ENCODE data around the gene NFS1. TPM values are rescaled to one million over a fixed set of nuclear protein-coding genes. Genes with fewer than 3 reads are reported as not detected.
A peak's percentile ranks its signal among the peaks of the same experiment; 100 is the strongest.
"Not testable (repeated sequence)": the region's sequence is repeated elsewhere in the genome, so short reads cannot be mapped to it uniquely, and the experiment has no call there.

The NFS1 gene
- polyA plus RNA-seq, 3 donors: 16.9 to 34.6 (median 17.6) TPM

- 48 to 81% (median 77%) methylated on average over 9 of the region's 9 CpGs for whole genome bisulfite sequencing, 3 donors
- H3K27ac ChIP-seq (ENCODE audit: low read depth, low read length): no peak overlapping the region
Observed at GRCh38 chr20:35697696-35698297, 1.4 kb downstream of the NFS1 start.

DNA sequence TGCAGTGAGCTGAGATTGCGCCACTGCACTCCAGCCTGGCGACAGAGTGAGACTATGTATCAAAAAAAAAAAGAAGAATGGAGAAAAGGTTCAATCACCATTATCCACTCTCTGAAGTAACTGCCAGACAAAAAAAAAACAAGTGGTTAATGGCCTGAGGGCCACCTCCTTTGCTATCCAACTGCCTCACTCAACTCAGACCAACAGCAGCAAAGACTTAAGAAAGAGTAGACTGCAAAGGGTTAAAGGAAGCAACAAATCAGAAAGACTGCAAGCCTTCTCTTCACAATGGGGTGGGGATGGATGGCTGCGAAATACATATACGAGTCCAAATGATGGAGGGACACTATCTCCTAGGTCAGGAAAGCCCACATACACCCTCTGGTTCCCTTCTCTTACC, 3.2 kb downstream of the NFS1 start:
- 80 to 83% (median 80%) methylated on average over 4 of the region's 4 CpGs for WGBS, 3 donors
- H3K27ac ChIP-seq (ENCODE audit: low read depth, low read length): no peak overlapping the region

DNA sequence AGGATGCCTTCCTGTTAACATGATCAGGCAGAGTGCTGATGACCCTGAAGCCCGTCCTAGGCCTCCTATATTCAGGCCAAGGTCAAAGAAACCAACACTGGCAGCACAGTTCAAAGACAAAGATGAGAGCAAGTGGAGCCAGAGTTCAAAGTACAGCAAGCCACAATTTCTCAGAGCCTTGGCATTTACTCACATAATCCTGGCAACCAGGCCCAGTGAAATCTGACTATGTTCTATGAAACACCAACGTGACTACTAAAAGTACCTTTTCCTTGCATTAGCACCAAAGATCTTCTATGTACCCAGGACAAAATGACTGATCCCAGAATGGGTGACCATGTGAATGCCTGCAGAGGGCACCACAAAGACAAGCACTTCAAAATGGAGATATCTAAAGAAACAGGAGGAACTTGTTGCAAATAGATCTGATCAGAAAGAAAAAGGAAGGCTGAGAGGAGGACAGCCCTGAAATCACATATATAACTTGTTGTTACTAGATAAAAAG, 3.9 kb downstream of the NFS1 start:
- 58 to 85% (median 85%) methylated on average over 2 of the region's 2 CpGs for WGBS, 3 donors
- no peak overlapping the region for H3K27ac ChIP-seq (ENCODE audit: low read depth, low read length)

- WGBS, 3 donors: 89 to 91% (median 89%) methylated on average over 4 of the region's 4 CpGs
- no peak overlapping the region for H3K27ac ChIP-seq (ENCODE audit: low read depth, low read length)
Observed at GRCh38 chr20:35690265-35690664, 8.9 kb downstream of the NFS1 start.

- H3K27ac ChIP-seq (ENCODE audit: low read depth, low read length): not testable (repeated sequence)
- 92 to 95% (median 95%) methylated on average over 11 of the region's 11 CpGs for WGBS, 3 donors
Observed at GRCh38 chr20:35686872-35687271, 12.3 kb downstream of the NFS1 start.

DNA sequence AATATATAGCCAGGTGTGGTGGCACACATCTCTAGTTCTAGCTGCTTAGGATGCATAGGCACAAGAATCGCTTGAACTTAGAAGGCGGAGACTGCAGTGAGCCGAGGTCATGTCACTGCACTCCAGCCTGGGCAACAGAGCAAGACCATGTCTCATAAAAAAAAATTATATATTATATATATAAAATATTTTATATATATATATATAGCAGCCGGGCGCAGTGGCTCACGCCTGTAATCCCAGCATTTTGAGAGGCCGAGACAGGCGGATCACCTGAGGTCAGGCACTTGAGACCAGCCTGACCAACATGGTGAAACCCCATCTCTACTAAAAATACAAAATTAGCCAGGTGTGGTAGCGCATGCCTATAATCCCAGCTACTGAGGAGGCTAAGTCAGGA, 13.8 kb downstream of the NFS1 start:
- WGBS, 3 donors: 95 to 97% (median 97%) methylated on average over 9 of the region's 9 CpGs
- not testable (repeated sequence) for H3K27ac ChIP-seq (ENCODE audit: low read depth, low read length)

DNA sequence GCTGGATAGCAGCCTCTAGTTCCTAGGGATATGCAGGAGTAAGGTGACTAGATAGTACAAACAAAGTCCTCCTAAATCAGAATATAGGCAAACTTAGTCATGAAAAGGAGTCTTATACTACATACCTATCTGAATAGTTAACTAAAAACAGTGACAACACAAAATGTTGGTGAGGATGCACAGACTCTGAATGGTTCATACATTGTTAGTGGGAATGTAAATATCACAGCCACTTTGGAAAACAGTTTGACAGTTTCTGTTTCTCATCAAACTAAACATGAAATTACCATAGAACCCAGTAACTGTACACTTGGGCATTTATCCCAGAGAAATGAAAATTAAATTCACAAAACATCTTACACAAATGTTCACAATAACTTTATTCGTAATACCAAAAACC, 17.2 kb downstream of the NFS1 start:
- WGBS, 3 donors: 92 to 100% (median 98%) methylated on average over 1 of the region's 1 CpG
- no peak overlapping the region for H3K27ac ChIP-seq (ENCODE audit: low read depth, low read length)

DNA sequence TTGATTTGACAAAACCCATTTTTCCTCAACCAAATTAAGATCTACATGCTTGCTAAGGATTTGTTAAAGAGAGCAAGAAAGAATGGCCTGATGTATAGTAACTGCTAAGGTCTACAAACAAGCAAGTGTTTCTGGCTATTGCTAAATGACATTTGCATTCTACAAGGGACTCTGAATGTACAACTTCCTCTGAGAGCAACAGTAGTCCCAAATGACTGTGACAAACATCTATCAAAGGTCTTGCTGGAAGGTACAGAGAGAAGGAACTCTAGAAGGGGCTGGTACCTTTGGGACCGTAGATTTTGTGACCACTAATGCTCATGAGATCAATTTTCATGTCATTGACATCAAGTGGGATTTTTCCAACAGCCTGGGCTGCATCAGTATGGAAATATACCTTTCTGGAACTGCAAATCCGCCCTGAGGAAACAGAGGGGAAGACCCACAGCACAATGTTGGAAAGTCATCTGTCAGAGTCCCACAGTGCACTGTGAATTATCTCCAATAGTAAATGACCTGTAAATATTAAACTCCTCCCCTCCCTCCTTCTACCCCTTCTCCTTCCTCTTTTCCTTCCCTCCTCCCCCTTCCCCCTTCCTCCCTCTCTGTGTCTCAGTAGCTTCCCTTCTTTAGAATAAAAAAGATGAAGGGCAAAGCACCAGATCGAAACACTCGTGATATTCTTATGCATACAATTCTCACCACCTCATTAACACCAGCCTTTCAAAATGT, 18.5 kb downstream of the NFS1 start:
- no peak overlapping the region for H3K27ac ChIP-seq (ENCODE audit: low read depth, low read length)
- 61 to 79% (median 65%) methylated on average over 4 of the region's 4 CpGs for WGBS, 3 donors

GRCh38 chr20:35674921-35675320, 24.2 kb downstream of the NFS1 start:
- 94 to 96% (median 95%) methylated on average over 8 of the region's 8 CpGs for WGBS, 3 donors
- H3K27ac ChIP-seq (ENCODE audit: low read depth, low read length): no peak overlapping the region

GRCh38 chr20:35673884-35674283, 25.3 kb downstream of the NFS1 start:
- WGBS, 3 donors: 86 to 93% (median 89%) methylated on average over 4 of the region's 4 CpGs
- no peak overlapping the region for H3K27ac ChIP-seq (ENCODE audit: low read depth, low read length)

- WGBS, 3 donors: 92 to 95% (median 93%) methylated on average over 1 of the region's 1 CpG
Observed at GRCh38 chr20:35669681-35670080, 29.5 kb downstream of the NFS1 start.

DNA sequence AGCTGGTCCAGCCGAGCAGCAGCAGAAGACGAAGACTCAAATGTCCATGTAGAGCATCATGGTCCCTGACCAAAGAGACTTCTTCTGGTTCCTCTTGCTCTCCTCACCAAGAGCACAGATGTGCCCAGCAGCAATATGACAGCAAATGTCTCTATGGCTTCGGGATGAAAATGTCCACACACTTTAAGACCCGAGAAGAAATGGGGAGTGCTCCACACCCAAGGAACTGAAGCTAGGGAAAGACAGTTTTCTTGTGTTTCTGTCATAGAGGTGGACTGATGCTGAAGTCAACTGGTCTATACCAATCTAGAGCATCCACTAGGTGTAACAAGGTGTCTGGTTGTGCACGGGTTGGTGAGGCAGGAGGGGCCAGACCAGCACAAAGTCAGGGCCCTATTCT, 29.9 kb downstream of the NFS1 start:
- H3K27ac ChIP-seq (ENCODE audit: low read depth, low read length): no peak overlapping the region
- WGBS, 3 donors: 91 to 99% (median 97%) methylated on average over 5 of the region's 5 CpGs

More at GRCh38 chr20:35669681-35670080, 29.5 kb downstream of the NFS1 start:
- no peak overlapping the region for H3K27ac ChIP-seq (ENCODE audit: low read depth, low read length)

GRCh38 chr20:35665949-35666288, 33.2 kb downstream of the NFS1 start:
- no peak overlapping the region for H3K27ac ChIP-seq (ENCODE audit: low read depth, low read length)
- WGBS, 3 donors: 96 to 98% (median 97%) methylated on average over 16 to 17 of the region's 17 CpGs

- 0% methylated on average over 58 to 61 of the region's 61 CpGs for WGBS, 3 donors
- peak within 1 kb of the TSS; percentile 91 for H3K27ac ChIP-seq (ENCODE audit: low read depth, low read length)
Observed at GRCh38 chr20:35664466-35665206, 34.5 kb downstream of the NFS1 start, which contains the start of the genes CPNE1 and RBM12. Gene CPNE1, minus strand, starts transcription at chr20:35664900. Its CDS starts 31,977 bp downstream, at chr20:35632923. Gene RBM12, minus strand, starts transcription at chr20:35664900. Its CDS starts 9,578 bp downstream, at chr20:35655322.

DNA sequence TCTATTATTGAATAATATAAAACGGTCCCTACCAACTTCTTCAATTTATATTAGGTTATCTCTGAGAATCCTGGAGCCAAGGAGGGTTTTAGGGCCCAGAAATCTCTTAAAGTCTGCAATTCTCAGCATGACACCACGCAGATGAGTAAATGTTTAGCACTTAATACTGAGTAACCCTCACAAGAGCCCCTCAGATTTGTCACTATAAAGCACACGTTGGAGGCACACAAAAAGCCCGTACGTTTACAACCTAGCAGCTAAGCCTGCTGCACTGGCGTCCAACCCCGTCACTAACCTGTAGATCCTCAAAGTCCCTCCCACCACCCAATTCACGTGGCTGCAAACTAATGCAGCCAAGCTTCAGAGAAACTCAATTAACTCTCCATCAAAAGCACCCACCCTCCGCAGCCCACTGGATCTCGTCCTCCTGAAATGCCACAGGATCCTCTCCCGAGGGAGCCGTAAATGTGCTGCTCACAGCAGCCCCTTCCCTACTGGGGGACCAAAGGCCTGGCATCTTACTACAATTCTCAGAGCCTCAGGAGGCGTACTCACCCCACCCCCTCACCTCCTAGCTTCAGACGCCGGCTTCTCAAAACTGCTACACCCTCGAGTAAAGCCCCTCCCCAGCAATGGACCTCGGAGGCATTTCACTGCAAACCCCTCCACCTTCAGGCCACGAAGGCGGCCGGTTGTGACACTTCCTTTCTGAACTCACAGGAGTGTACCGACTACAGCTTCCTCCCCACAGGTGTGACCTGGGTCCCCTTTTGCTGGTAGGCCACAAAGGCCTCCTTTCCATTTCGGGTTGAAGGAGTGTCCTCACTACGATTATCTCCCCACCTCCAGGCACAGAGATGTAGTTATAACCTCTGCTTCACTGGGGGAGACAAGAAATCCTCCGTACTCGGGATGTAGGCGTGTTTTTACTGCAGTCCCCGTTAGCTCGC, 35.4 kb downstream of the NFS1 start:
- WGBS, 3 donors: 0 to 1% (median 0%) methylated on average over 28 of the region's 28 CpGs
- H3K27ac ChIP-seq (ENCODE audit: low read depth, low read length): peak overlapping the region; percentile 91

DNA sequence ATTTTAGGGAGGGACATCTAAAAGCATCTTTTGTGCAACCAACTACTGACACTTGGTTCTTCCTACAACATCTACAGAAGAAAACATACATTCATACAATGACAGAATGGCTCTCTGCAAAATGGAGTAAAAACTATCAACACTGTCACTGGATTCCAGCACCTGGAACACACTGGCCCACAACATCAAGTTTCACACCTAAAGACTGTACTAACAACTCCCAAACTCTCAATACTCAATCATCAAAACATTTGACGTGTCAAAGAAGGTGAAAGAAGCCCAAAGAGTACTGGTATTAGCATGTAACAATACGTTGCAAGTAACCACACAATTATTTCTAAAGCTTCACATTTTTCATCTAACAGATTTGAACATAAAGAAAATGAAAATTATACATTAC, 36.6 kb downstream of the NFS1 start:
- 12 to 24% (median 21%) methylated on average over 2 of the region's 2 CpGs for WGBS, 3 donors
- H3K27ac ChIP-seq (ENCODE audit: low read depth, low read length): no peak overlapping the region

GRCh38 chr20:35661908-35662307, 37.2 kb downstream of the NFS1 start:
- no peak overlapping the region for H3K27ac ChIP-seq (ENCODE audit: low read depth, low read length)
- WGBS, 3 donors: 14 to 40% (median 40%) methylated on average over 3 of the region's 3 CpGs

GRCh38 chr20:35661053-35661452, 38.1 kb downstream of the NFS1 start:
- no peak overlapping the region for H3K27ac ChIP-seq (ENCODE audit: low read depth, low read length)
- 61 to 83% (median 80%) methylated on average over 2 of the region's 2 CpGs for WGBS, 3 donors

All from adipose tissue (tissue), 3 donors.